HG03064 (cell line): ENCODE results near the gene TEX54.

ENCODE experiments used
- ATAC-seq: cut with Tn5 transposase; IDR thresholded peaks from one replicate; pipeline ENCODE4 v1.9.1; 2021; ENCODE audit warnings: low read depth; ENCODE audit not compliant: unreplicated experiment

Gene TEX54

DNA sequence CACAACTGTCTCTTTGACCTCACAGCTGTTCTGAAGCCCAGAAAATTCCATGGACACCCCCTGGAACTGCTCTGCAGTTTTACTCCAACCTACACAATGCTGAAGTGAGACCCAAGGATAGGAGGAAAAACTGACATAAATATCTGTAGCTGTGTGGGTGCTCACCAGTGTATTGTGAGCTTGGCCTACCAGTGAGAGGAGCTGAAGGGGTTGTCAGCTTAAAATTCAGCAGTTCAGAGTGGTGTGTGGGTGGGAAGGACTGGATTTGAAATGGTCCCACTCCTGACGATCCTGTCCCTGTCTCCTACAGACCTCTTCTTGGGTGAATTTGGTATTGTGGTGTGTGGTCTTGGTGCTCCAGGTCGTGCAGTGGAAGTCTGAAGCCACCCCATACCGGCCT is 43.1 kb downstream of the TEX54 start:
- no peak for ATAC-seq

DNA sequence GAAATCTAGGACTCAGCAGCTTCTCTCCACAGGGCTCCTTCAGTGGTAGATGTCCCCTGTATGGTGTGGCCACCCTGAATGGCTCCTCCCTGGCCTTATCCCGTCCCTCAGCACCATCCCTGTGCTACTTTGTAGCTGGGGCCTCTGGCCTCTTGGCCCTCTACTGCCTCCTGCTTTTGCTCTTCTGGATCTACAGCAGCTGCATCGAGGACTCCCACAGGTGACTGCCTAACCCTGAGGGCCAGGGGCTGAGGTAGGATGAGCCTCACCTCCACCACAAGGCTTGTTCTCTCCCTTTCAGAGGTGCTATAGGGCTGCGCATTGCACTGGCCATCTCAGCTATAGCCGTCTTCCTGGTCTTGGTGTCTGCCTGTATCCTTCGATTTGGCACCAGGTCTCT is 43.6 kb downstream of the TEX54 start:
- no peak for ATAC-seq

DNA sequence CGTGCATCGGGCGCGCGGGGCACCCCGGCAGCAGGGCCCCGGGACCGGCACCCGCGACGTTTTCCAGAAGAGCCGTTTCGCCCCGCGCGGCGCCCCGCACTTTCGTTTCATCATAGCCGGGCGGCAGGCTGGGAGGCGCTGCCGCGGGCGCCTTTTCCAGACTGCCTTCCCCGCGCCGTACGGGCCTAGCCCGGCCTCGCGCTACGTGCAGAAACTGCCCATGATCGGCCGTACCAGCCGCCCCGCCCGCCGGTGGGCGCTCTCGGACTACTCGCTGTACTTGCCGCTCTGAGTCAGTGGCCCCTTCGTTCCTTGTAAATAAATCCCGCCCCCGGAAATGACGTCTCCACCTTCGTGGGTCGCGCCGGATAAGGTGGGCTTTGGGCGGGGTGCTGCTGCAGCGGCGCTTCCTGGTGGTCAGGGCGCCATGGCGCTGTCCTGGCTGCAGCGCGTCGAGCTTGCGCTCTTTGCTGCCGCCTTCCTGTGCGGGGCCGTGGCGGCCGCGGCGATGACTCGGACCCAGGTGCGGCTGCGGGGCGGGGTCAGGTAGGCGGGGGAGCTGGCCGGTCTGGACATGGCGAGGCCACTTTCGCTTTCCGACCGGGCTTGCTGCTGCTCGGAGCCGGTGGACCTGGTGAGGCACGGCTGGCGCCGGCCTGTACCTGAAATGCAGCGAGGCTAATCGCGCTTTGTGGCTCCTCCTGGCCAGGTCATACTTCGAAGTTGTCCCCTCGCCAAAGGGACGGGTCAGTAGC is 45.5 kb downstream of the TEX54 start, which contains the start of gene TMEM179B:
TMEM179B (plus strand) TSS at position 398 of the 755 bp plus-strand sequence; CDS start at position 428, 30 bp downstream.
- peak; percentile 65 for ATAC-seq

DNA sequence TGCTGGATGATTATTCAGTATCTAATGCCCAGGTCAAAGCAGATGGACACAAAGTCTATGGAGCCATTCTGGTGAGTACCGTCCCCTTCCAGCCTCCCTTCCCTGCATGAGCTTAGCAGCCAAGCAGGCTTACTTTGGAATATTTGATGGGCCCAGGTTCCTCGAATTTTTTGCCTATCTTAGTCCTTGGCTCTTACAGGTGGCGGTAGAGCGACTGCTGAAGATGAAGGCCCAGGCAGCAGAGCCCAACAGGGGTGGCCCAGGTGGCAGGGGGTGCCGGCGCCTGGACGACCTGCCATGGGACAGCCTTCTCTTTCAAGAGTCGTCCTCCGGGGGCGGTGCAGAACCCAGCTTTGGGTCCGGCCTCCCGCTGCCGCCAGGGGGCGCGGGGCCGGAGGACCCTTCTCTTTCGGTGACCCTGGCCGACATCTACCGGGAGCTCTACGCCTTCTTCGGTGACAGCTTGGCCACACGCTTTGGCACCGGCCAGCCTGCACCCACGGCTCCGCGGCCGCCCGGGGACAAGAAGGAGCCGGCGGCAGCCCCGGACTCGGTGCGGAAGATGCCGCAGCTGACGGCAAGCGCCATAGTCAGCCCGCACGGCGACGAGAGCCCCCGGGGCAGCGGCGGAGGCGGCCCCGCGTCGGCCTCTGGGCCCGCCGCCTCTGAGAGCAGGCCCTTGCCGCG is 46.2 kb downstream of the TEX54 start:
- ATAC-seq, result peak; percentile 58

DNA sequence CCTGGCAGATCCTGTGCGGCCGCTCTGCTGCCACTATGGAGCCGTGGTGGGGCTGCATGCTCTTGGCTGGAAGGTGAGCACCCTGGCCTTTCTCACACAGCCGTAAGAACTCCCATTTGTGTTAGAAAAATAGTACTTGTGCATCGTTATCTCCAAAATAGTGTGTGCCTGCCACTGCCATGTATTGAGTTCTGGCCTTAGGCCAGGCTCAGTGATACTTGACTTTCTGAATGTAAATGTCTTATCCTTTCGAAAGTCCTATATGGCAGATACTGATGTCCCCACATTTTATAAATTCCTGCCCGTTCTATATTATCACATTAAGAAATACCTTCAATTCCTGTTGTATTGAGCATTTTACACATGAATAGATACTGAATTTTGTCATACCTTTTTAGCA is 49.9 kb downstream of the TEX54 start:
- no peak for ATAC-seq
